OCI-LY7 (cell line): Measurements from ENCODE around the gene NFATC1. TPM values are rescaled to one million over a fixed set of nuclear protein-coding genes. Genes with fewer than 3 reads are reported as not detected.

Experiments
- BruUV-seq: library from RNA; stranded (reverse); fragments of 400-500 nt; replicated peaks from 2 replicates; lab custom pipeline; 2021; lab: Mats Ljungman, UMichigan
- CTCF ChIA-PET: fragments of 300-600 bp; sonication (Branson Sonifier 250); formaldehyde crosslinking; loops from one replicate; lab custom pipeline; 2022; ENCODE audit warnings: antibody characterized with exemption; ENCODE audit not compliant: unreplicated experiment; lab: Charles Lee
- POLR2A ChIA-PET: fragments of 300-600 bp; sonication (Branson Sonifier 250); formaldehyde crosslinking; loops from one replicate; lab custom pipeline; 2022; ENCODE audit warnings: antibody characterized with exemption; lab: Charles Lee
- DNase-seq: peaks from one replicate; pipeline ENCODE4 v3.0.0-alpha.2; 2015; ENCODE audit warnings: low spot score
- H2AFZ ChIP-seq: fragments of 200-600 bp; sonication (generic), shearing (Covaris generic); 2 replicates; pipeline ENCODE4 v1.6.1; 2014; ENCODE audit warnings: mild to moderate bottlenecking, antibody characterized with exemption, low read length, moderate library complexity
- H3K27ac ChIP-seq: fragments of 200-600 bp; sonication (generic); 2 replicates; pipeline ENCODE4 v1.5.1; 2014; ENCODE audit warnings: mixed run types, low read depth, mild to moderate bottlenecking, moderate library complexity, low read length, inconsistent platforms; ENCODE audit not compliant: poor library complexity, severe bottlenecking
- H3K36me3 ChIP-seq: fragments of 200-600 bp; sonication (generic); 2 replicates; pipeline ENCODE4 v1.6.1; 2014; ENCODE audit warnings: mild to moderate bottlenecking, antibody characterized with exemption, low read length, moderate library complexity, mixed read lengths; ENCODE audit not compliant: insufficient read depth
- H3K4me1 ChIP-seq: fragments of 200-600 bp; sonication (generic); 2 replicates; pipeline ENCODE4 v1.5.1; 2014; ENCODE audit warnings: mild to moderate bottlenecking, low read length; ENCODE audit not compliant: insufficient read depth, poor library complexity, severe bottlenecking
- H3K4me2 ChIP-seq: fragments of 200-600 bp; sonication (generic); 2 replicates; pipeline ENCODE4 v1.6.1; 2014; ENCODE audit warnings: mild to moderate bottlenecking, low read length
- H3K4me3 ChIP-seq: fragments of 200-600 bp; sonication (generic); 2 replicates; pipeline ENCODE4 v1.5.1; 2014; ENCODE audit warnings: mild to moderate bottlenecking, low read depth, low read length; ENCODE audit not compliant: poor library complexity, severe bottlenecking
- H3K79me2 ChIP-seq: fragments of 200-600 bp; sonication (generic); 2 replicates; pipeline ENCODE4 v1.6.1; 2016; ENCODE audit warnings: low read depth, mild to moderate bottlenecking, low read length, moderate library complexity, mixed read lengths; ENCODE audit not compliant: insufficient read depth
- H3K9me2 ChIP-seq: fragments of 200-600 bp; sonication (generic); 2 replicates; pipeline ENCODE4 v1.6.1; 2016; ENCODE audit warnings: mild to moderate bottlenecking, low read length, mixed read lengths; ENCODE audit not compliant: insufficient read depth
- H3K9me3 ChIP-seq: fragments of 200-600 bp; sonication (generic); 2 replicates; pipeline ENCODE4 v1.6.1; 2014; ENCODE audit warnings: mild to moderate bottlenecking, mixed run types, low read length, mixed read lengths
- H4K20me1 ChIP-seq: fragments of 200-600 bp; sonication (generic); 2 replicates; pipeline ENCODE4 v1.6.1; 2014; ENCODE audit warnings: mild to moderate bottlenecking, antibody characterized with exemption, low read length, moderate library complexity, mixed read lengths; ENCODE audit not compliant: insufficient read depth
- CTCF ChIP-seq: fragments of 200-600 bp; sonication (generic); conservative IDR thresholded peaks from 2 replicates; pipeline ENCODE4 v1.5.1; 2014; ENCODE audit warnings: mild to moderate bottlenecking, antibody characterized with exemption, low read length, moderate library complexity, mixed read lengths
- EZH2phosphoT487 ChIP-seq: fragments of 200-600 bp; sonication (generic); IDR thresholded peaks from 2 replicates; pipeline ENCODE4 v1.6.1; 2018; ENCODE audit warnings: low read depth, borderline replicate concordance, mild to moderate bottlenecking, mixed run types, antibody characterized with exemption, low read length, moderate library complexity, mixed read lengths
- intact Hi-C: fragments of 100-400 bp; cut with micrococcal nuclease; formaldehyde crosslinking; loops from one replicate; pipeline ENCODE4 v1.10.0; 2022; ENCODE audit not compliant: unreplicated experiment
- total RNA-seq, 2 experiments: library from RNA; depleted of rRNA in 1 of 2; stranded (reverse); fragments of >200 nt in 1 of 2; shearing (Covaris generic) in 1 of 2; gene quantifications; 2 replicates each; pipeline ENCODE4 v1.2.3, GENCODE V29; 2014 to 2022

The NFATC1 gene
- total RNA-seq, 2 experiments from 2014 or later = 23.6 to 50.4 TPM

- no peak for DNase-seq
- Histone ChIP-seq H3K9me2 (no peaks in the 10 kb centered on the region), H3K4me2 (no peak overlapping the region), H4K20me1 (no peaks in the 10 kb centered on the region), H3K4me3 (no peak overlapping the region), H3K9me3 (no peaks in the 10 kb centered on the region), H3K27ac (no peak overlapping the region), H3K79me2 (no peaks in the 10 kb centered on the region), H3K36me3 (no peaks in the 10 kb centered on the region), H3K4me1 (peaks cover 34% of the 10 kb centered on the region), H2AFZ (no peak overlapping the region)
- BruUV-seq = no TSS peak
- TF ChIP-seq CTCF (no peak), EZH2phosphoT487 (no peak)
- ChIA-PET CTCF (no interaction called here), POLR2A (no interaction called here)
- intact Hi-C loops = no loop called here
These were observed 6.0 kb upstream of the NFATC1 start for GRCh38 chr18:79389689-79390088.

DNA sequence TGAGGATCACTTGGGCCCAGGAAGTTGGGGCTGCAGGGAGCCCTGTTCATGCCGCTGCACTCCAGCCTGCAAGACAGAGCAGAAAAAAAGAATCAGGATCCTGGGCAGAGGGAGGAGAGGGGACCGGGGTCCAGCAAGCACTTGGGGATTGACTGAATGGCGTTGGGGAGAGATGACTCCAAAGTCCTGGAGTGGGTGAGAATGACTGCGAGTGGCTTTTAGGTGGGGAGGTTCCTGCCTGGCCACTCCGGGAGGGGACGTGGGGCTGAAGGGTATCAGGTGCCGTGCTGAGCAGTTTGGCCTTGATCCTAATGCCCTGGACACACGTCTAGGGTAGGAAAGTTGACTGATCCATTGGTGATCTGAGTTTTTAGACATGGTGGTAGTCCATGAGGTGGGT lies 3.5 kb upstream of the NFATC1 start:
- H3K9me2 ChIP-seq = no peaks in the 10 kb centered on the region
- H2AFZ ChIP-seq = no peak overlapping the region
- POLR2A ChIA-PET = interaction anchor here (0.6 to 0.7 kb wide), 2 partner anchors 455 to 606 kb away, joined by 3 read pairs; no protein-coding TSS in a partner anchor
- no peaks in the 10 kb centered on the region for H3K36me3 ChIP-seq
- DNase-seq = no peak
- CTCF ChIA-PET = no interaction called here
- H3K9me3 ChIP-seq = no peaks in the 10 kb centered on the region
- no peak overlapping the region for H3K4me2 ChIP-seq
- H3K4me1 ChIP-seq = peaks cover 32% of the 10 kb centered on the region
- H3K27ac ChIP-seq = no peak overlapping the region
- H3K79me2 ChIP-seq = peaks cover 7% of the 10 kb centered on the region; the same call in 1 of the 2 replicates
- no peaks in the 10 kb centered on the region for H4K20me1 ChIP-seq
- BruUV-seq = no TSS peak
- no peak overlapping the region for H3K4me3 ChIP-seq
- intact Hi-C loops = no loop called here
- TF ChIP-seq CTCF = no peak
- no peak for TF ChIP-seq EZH2phosphoT487

- Histone ChIP-seq H3K4me1 (peaks cover 28% of the 10 kb centered on the region), H3K9me2 (no peaks in the 10 kb centered on the region), H2AFZ (0 out of 2 replicates have a peak overlapping the region, but pooled peaks have one; percentile 80), H3K36me3 (peaks cover 7% of the 10 kb centered on the region; the same call in 1 of the 2 replicates), H4K20me1 (no peaks in the 10 kb centered on the region), H3K4me3 (peak overlapping the region; percentile 62), H3K27ac (peak overlapping the region; percentile 33), H3K79me2 (peaks cover 17% of the 10 kb centered on the region), H3K4me2 (peak overlapping the region; percentile 80), H3K9me3 (no peaks in the 10 kb centered on the region)
- ChIA-PET CTCF (interaction anchor here (0.7 kb wide), 1 partner anchor 22 kb away, joined by 4 read pairs; no protein-coding TSS in a partner anchor), POLR2A (interaction anchor here (0.6 kb wide), 1 partner anchor 235 kb away, joined by 3 read pairs; no protein-coding TSS in a partner anchor)
- peak; percentile 36 for DNase-seq
- intact Hi-C loops = no loop called here
- BruUV-seq = no TSS peak
- no peak for TF ChIP-seq CTCF
- TF ChIP-seq EZH2phosphoT487 = no peak
These were observed 2.5 kb upstream of the NFATC1 start for GRCh38 chr18:79393181-79393634.
